Endothelial cell of umbilical vein (primary cell): ENCODE measurements around the gene HECW1. TPM values are rescaled to one million over a fixed set of nuclear protein-coding genes. Genes with fewer than 3 reads are reported as not detected.

Experiments
- BruUV-seq: library from RNA; stranded (reverse); fragments of 400-500 nt; replicated peaks from 2 replicates; lab custom pipeline; 2021; lab: Mats Ljungman, UMichigan
- CTCF ChIA-PET: fragments of 300-600, 350-600 bp; sonication (Branson Sonifier 250); formaldehyde crosslinking; loops from one replicate; lab custom pipeline; 2021; ENCODE audit warnings: antibody characterized with exemption, inconsistent platforms; lab: Charles Lee
- POLR2A ChIA-PET: fragments of 300-600, 350-600 bp; sonication (Branson Sonifier 250); formaldehyde crosslinking; loops from one replicate; lab custom pipeline; 2021; ENCODE audit warnings: antibody characterized with exemption, inconsistent platforms; lab: Charles Lee
- DNase-seq: peaks from one replicate; pipeline ENCODE4 v3.0.0-alpha.2; 2011; ENCODE audit warnings: low read depth, low spot score
- FAIRE-seq: peaks from 2 replicates; lab custom pipeline; 2011; peaks lifted over from hg19 to GRCh38; lab: Jason Lieb, UNC
- H2AFZ ChIP-seq: 2 replicates; pipeline ENCODE4 v1.6.0; 2012; ENCODE audit warnings: low read depth, low read length, control low read depth, inconsistent platforms
- H3K27ac ChIP-seq: 2 replicates; pipeline ENCODE4 v1.5.1; 2011; ENCODE audit warnings: low read depth, mild to moderate bottlenecking, control low read depth, low read length, moderate library complexity; ENCODE audit not compliant: insufficient read depth
- H3K27me3 ChIP-seq, 2 experiments: 2 replicates each; pipeline versions ENCODE4 v1.6.0 to v1.6.1; 2011; ENCODE audit warnings: low read length in 2 of 2, mixed read lengths in 1 of 2; ENCODE audit not compliant: control insufficient read depth in 2 of 2, insufficient read depth in 2 of 2
- H3K36me3 ChIP-seq, 2 experiments: 2 replicates in 1 of 2; 3 replicates in 1 of 2; pipeline ENCODE4 v1.5.1; 2011; ENCODE audit warnings: low read length in 2 of 2, mild to moderate bottlenecking in 1 of 2, moderate library complexity in 1 of 2; ENCODE audit not compliant: control insufficient read depth in 2 of 2, insufficient read depth in 2 of 2; ENCODE audit errors: extremely low read depth in 1 of 2
- H3K4me1 ChIP-seq: 3 replicates; pipeline ENCODE4 v1.5.1; 2011; ENCODE audit warnings: mild to moderate bottlenecking, low read length; ENCODE audit not compliant: control insufficient read depth, insufficient read depth; ENCODE audit errors: extremely low read depth
- H3K4me2 ChIP-seq: 2 replicates; pipeline ENCODE4 v1.6.1; 2011; ENCODE audit warnings: low read length, control low read depth, mixed read lengths; ENCODE audit not compliant: insufficient read depth
- H3K4me3 ChIP-seq, 3 experiments: fragments of 200-600 bp in 1 of 3; sonication (generic), shearing (Covaris generic) in 1 of 3; replicated peaks in 1 of 3; 2 replicates each; pipeline ENCODE4 v1.5.1; 2011 to 2016; ENCODE audit warnings: control low read depth in 3 of 3, low read length in 3 of 3, mild to moderate bottlenecking in 2 of 3, inconsistent platforms in 1 of 3, low read depth in 1 of 3, moderate library complexity in 1 of 3; ENCODE audit not compliant: insufficient read depth in 1 of 3
- H3K79me2 ChIP-seq: 2 replicates; pipeline ENCODE4 v1.6.0; 2012; ENCODE audit warnings: low read length, inconsistent platforms; ENCODE audit not compliant: control insufficient read depth, insufficient read depth
- H3K9ac ChIP-seq: replicated peaks from 2 replicates; pipeline ENCODE3; 2011; ENCODE audit warnings: low read length, control low read depth; ENCODE audit not compliant: insufficient read depth; ENCODE audit errors: extremely low read depth
- H3K9me1 ChIP-seq: replicated peaks from 3 replicates; pipeline ENCODE4 v1.6.0; 2011; ENCODE audit warnings: mild to moderate bottlenecking, low read length; ENCODE audit not compliant: control insufficient read depth, insufficient read depth; ENCODE audit errors: extremely low read depth
- H3K9me3 ChIP-seq: replicated peaks from 2 replicates; pipeline ENCODE4 v1.5.1; 2012; ENCODE audit warnings: low read length, inconsistent platforms; ENCODE audit not compliant: control insufficient read depth, insufficient read depth
- H4K20me1 ChIP-seq: replicated peaks from 2 replicates; pipeline ENCODE3; 2011; ENCODE audit warnings: mild to moderate bottlenecking, low read length; ENCODE audit not compliant: control insufficient read depth, insufficient read depth; ENCODE audit errors: extremely low read depth
- EZH2 ChIP-seq: IDR thresholded peaks from 2 replicates; pipeline ENCODE4 v1.6.1; 2012; ENCODE audit warnings: borderline replicate concordance, low read depth, mild to moderate bottlenecking, moderate library complexity, low read length, inconsistent platforms; ENCODE audit not compliant: severe bottlenecking
- FOS ChIP-seq: IDR thresholded peaks from 2 replicates; pipeline ENCODE4 v1.6.1; 2011; ENCODE audit warnings: mild to moderate bottlenecking, low read length, moderate library complexity, borderline replicate concordance; ENCODE audit not compliant: insufficient read depth
- GATA2 ChIP-seq: IDR thresholded peaks from 2 replicates; pipeline ENCODE4 v1.7.0; 2011; ENCODE audit warnings: low read depth, mild to moderate bottlenecking, moderate library complexity, mixed read lengths, low read length; ENCODE audit not compliant: insufficient read length, insufficient read depth
- JUN ChIP-seq: IDR thresholded peaks from 2 replicates; pipeline ENCODE4 v1.6.1; 2011; ENCODE audit warnings: borderline replicate concordance, low read depth; ENCODE audit not compliant: insufficient read length, insufficient read depth
- MYC ChIP-seq: IDR thresholded peaks from one replicate; pipeline ENCODE4 v1.6.1; 2011; ENCODE audit warnings: mild to moderate bottlenecking, low read depth, low read length
- POLR2A ChIP-seq: IDR thresholded peaks from 2 replicates; pipeline ENCODE4 v1.6.1; 2012; ENCODE audit warnings: low read depth, mild to moderate bottlenecking, control low read depth, low read length
- POLR2AphosphoS5 ChIP-seq: IDR thresholded peaks from 2 replicates; pipeline ENCODE4 v1.6.1; 2012; ENCODE audit warnings: low read depth, mild to moderate bottlenecking, control low read depth, low read length, moderate library complexity; ENCODE audit not compliant: insufficient read depth
- dilution Hi-C: fragments of 300-500 bp; cut with MboI; formaldehyde crosslinking; loops from one replicate; pipeline ENCODE4 v1.15.0; 2019; ENCODE audit warnings: low sequenced_read_pairs; ENCODE audit not compliant: extremely low pct_ligation_motif_present
- intact Hi-C: fragments of 100-400 bp; cut with micrococcal nuclease; formaldehyde crosslinking; loops from one replicate; pipeline ENCODE4 v1.10.0; 2022
- polyA plus RNA-seq, 4 experiments: library from polyadenylated mRNA; depleted of rRNA in 3 of 4; stranded (reverse) in 3 of 4; unstranded in 1 of 4; fragments of >200 nt; gene quantifications; 2 replicates each; pipeline versions ENCODE4 v1.2.1 to v1.2.3, GENCODE V29; 2011 to 2012; ENCODE audit warnings: missing spikeins in 1 of 4
- total RNA-seq: library from RNA; stranded (reverse); gene quantifications from 2 replicates; pipeline ENCODE4 v1.2.3, GENCODE V29; 2021
- TF ChIP-seq, protein P1 (sequence below), 2 donors: IDR thresholded peaks; 1 replicate in 1 of 2; 2 replicates in 1 of 2; pipeline ENCODE4 v1.5.1; 2011; ENCODE audit warnings: low read length in 2 of 2, mild to moderate bottlenecking in 2 of 2, moderate library complexity in 2 of 2, control low read depth in 1 of 2, inconsistent platforms in 1 of 2, low read depth in 1 of 2; ENCODE audit not compliant: insufficient read depth in 1 of 2; ENCODE audit errors: extremely low read depth in 1 of 2
- TF ChIP-seq, protein P2 (sequence below): IDR thresholded peaks from 2 replicates; pipeline ENCODE4 v1.6.1; 2011; ENCODE audit not compliant: insufficient read depth, insufficient read length

Gene HECW1
- total and polyA plus RNA-seq, 2 donors (not counting 3 experiments of a cell fraction or from before 2014, with no cell fraction given): not detected

DNA sequence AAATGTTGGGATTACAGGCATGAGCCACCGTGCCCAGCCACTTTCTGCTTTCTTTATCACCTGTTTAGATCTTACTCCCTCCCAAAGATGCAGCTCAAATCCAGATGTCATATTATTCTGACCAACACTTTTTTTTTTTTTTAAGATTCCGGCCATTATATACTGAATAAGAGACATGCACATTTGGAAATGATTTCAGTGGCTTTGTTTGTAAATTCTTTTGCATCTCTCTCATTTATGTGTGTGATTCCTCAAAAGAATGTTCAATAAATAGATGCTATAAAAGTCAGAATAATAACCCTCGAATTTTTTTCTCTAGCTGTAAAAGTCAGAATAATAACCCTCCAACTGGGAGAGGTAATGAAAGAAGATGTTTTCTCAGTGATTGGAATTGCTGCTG is 25.4 kb downstream of the HECW1 start:
- H3K9me1 ChIP-seq: no peaks in the 10 kb centered on the region
- dilution Hi-C loops: no loop called here
- no peaks in the 10 kb centered on the region for H4K20me1 ChIP-seq
- FAIRE-seq (no peak), DNase-seq (no peak)
- H3K27me3 ChIP-seq: peaks cover 0 to 2% of the 10 kb centered on the region in 2 experiments
- H3K9ac ChIP-seq: no peak overlapping the region
- H3K9me3 ChIP-seq: no peaks in the 10 kb centered on the region
- intact Hi-C loops: no loop called here
- no peaks in the 10 kb centered on the region for H3K36me3 ChIP-seq
- no peak overlapping the region for H3K4me3 ChIP-seq
- H2AFZ ChIP-seq: no peak overlapping the region
- H3K79me2 ChIP-seq: no peaks in the 10 kb centered on the region
- TF ChIP-seq GATA2 (no peak), MYC (no peak), EZH2 (no peak), POLR2AphosphoS5 (no peak), FOS (no peak), JUN (no peak), POLR2A (no peak)
- TF ChIP-seq, protein P1, sequence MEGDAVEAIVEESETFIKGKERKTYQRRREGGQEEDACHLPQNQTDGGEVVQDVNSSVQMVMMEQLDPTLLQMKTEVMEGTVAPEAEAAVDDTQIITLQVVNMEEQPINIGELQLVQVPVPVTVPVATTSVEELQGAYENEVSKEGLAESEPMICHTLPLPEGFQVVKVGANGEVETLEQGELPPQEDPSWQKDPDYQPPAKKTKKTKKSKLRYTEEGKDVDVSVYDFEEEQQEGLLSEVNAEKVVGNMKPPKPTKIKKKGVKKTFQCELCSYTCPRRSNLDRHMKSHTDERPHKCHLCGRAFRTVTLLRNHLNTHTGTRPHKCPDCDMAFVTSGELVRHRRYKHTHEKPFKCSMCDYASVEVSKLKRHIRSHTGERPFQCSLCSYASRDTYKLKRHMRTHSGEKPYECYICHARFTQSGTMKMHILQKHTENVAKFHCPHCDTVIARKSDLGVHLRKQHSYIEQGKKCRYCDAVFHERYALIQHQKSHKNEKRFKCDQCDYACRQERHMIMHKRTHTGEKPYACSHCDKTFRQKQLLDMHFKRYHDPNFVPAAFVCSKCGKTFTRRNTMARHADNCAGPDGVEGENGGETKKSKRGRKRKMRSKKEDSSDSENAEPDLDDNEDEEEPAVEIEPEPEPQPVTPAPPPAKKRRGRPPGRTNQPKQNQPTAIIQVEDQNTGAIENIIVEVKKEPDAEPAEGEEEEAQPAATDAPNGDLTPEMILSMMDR (IDR thresholded peaks at IDR 0.05; ENCODE audit: extremely low read depth in 1 of 2, insufficient read depth in 1 of 2, low read depth in 1 of 2, low read length in 2 of 2): no peak
- TF ChIP-seq, protein P2, sequence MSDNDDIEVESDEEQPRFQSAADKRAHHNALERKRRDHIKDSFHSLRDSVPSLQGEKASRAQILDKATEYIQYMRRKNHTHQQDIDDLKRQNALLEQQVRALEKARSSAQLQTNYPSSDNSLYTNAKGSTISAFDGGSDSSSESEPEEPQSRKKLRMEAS: no peak
- H3K4me2 ChIP-seq: no peak overlapping the region
- ChIA-PET POLR2A (interaction anchor here (0.6 kb wide), 1 partner anchor 12 kb away, joined by 3 read pairs; no protein-coding TSS in a partner anchor), CTCF (interaction anchor here (1.2 kb wide), 1 partner anchor 40 kb away, joined by 3 read pairs; no protein-coding TSS in a partner anchor)
- BruUV-seq: no TSS peak
- no peaks in the 10 kb centered on the region for H3K4me1 ChIP-seq
- H3K27ac ChIP-seq: no peak overlapping the region
